Lower lobe of right lung (tissue), 2 donors: Measurements from ENCODE around the gene KLHL40. TPM values are rescaled to one million over a fixed set of nuclear protein-coding genes. Genes with fewer than 3 reads are reported as not detected.

Experiments used
- ATAC-seq, 2 donors: fragments of 200-7000 bp; cut with Tn5 transposase; one replicate each; pipeline ENCODE4 v1.9.1; 2020 to 2022; ENCODE audit warnings: mild to moderate bottlenecking in 2 of 2, moderate library complexity in 2 of 2
- DNase-seq: peaks from one replicate; pipeline ENCODE4 v3.0.0-alpha.2; 2020
- H3K27ac ChIP-seq: fragments of 200-600 bp; one replicate; pipeline ENCODE4 v1.8.0; 2022
- H3K27me3 ChIP-seq: fragments of 200-600 bp; one replicate; pipeline ENCODE4 v1.8.0; 2022; ENCODE audit warnings: low read depth
- H3K36me3 ChIP-seq: fragments of 200-600 bp; one replicate; pipeline ENCODE4 v1.8.0; 2022; ENCODE audit warnings: mild to moderate bottlenecking
- H3K4me1 ChIP-seq: fragments of 200-600 bp; one replicate; pipeline ENCODE4 v1.8.0; 2022
- H3K4me3 ChIP-seq: fragments of 200-600 bp; one replicate; pipeline ENCODE4 v1.8.0; 2022; ENCODE audit warnings: mild to moderate bottlenecking
- H3K9me3 ChIP-seq: fragments of 200-600 bp; one replicate; pipeline ENCODE4 v1.8.0; 2022
- intact Hi-C: fragments of 100-400 bp; cut with DNase I; formaldehyde crosslinking; loops from one replicate; pipeline ENCODE4 v1.11.0; 2022
- total RNA-seq: library from RNA; stranded (reverse); fragmentation: NEBNext Ultra II Directional; extraction: Animal tissue kit (Norgen Biotek cat#: 25700); gene quantifications from one replicate; pipeline ENCODE4 v1.2.1, GENCODE V29; 2021
- TF ChIP-seq, protein P1 (sequence below): fragments of 200-600 bp; IDR thresholded peaks from one replicate; pipeline ENCODE4 v1.8.0; 2022; ENCODE audit warnings: antibody characterized with exemption, mild to moderate bottlenecking
- donor health status: DM: no; HTN: yes; CAD: no; lungs with severe emphysema.

KLHL40 gene
- total RNA-seq, 1 donor from 2014 or later: not detected

DNA sequence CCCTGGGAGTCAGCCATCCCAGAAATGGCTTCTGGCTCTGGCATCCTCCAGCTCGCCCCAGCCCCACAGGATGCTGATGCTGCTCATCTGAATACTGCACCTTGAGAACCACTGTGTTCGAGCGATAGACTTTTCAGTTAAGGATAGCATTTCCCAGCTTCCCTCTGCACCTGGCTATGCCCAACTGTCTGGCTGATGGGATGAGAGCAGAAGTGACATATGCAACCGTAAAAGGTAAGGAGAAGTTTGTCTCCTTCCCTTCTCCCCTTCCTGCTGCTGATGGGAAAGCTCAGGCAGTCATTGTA lies 27.0 kb downstream of the KLHL40 start:
- DNase-seq (no peak), ATAC-seq (no peak)
- Histone ChIP-seq H3K27ac (no peak overlapping the region), H3K4me3 (no peak overlapping the region), H3K27me3 (no peaks in the 10 kb centered on the region), H3K9me3 (no peaks in the 10 kb centered on the region), H3K36me3 (no peaks in the 10 kb centered on the region), H3K4me1 (no peaks in the 10 kb centered on the region)
- intact Hi-C loops: no loop called here
- TF ChIP-seq, protein P1, sequence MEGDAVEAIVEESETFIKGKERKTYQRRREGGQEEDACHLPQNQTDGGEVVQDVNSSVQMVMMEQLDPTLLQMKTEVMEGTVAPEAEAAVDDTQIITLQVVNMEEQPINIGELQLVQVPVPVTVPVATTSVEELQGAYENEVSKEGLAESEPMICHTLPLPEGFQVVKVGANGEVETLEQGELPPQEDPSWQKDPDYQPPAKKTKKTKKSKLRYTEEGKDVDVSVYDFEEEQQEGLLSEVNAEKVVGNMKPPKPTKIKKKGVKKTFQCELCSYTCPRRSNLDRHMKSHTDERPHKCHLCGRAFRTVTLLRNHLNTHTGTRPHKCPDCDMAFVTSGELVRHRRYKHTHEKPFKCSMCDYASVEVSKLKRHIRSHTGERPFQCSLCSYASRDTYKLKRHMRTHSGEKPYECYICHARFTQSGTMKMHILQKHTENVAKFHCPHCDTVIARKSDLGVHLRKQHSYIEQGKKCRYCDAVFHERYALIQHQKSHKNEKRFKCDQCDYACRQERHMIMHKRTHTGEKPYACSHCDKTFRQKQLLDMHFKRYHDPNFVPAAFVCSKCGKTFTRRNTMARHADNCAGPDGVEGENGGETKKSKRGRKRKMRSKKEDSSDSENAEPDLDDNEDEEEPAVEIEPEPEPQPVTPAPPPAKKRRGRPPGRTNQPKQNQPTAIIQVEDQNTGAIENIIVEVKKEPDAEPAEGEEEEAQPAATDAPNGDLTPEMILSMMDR: no peak

DNA sequence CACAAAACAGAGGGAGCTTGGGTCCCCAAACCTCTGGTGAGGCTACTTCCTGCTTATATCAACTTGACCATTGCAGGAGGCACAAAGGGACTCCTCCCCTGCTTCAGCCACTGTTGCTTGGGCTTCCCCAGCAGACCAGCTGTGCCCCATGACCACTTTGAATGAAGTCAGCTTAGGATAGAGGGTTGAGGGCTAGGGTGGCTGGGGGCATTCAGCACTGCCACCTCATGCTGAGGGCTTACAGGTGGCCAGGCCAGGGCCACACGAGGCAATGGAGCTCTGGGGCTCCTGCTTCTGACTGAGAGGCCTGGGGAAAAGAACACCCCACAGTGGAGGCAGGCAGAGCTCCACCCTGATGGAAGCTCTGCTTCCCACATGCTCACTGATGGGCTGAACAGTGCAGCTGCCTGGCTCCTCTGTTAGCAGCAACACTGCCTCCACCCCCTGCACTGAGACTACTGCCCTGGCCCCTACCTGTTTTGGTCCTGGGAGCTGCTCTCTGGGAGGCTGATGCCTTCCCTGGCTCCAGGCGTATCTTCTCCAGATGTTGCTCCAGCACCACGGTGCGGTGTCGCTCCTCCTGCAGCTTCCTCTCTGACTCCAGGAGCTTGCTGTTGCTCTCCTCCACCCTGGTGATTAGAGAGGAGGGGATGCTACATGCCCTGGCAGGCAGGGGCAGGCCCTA lies 27.5 kb downstream of the KLHL40 start:
- TF ChIP-seq, protein P1: no peak
- Histone ChIP-seq H3K4me1 (no peaks in the 10 kb centered on the region), H3K9me3 (no peaks in the 10 kb centered on the region), H3K27me3 (no peaks in the 10 kb centered on the region), H3K27ac (no peak overlapping the region), H3K4me3 (no peak overlapping the region), H3K36me3 (no peaks in the 10 kb centered on the region)
- intact Hi-C loops: no loop called here
- DNase-seq: no peak
- ATAC-seq: no peak

DNA sequence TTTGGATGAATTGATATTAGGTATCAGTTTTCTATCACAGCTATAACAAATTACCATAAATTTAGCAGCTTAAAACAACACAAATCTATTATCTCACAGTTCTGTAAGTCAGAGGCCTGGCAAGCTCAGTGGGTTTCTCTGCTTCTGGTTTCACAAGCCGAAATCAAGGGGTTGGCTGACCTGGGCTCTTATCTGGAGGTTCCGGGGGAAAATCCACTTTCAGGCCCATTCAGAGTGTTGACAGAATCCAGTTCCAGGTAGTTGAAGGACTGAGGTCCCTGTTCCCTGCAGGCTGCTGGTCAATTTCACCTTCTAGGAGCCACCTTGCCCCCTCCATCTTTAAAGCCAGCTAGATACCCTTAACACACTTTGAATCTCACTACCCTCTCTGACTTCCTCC lies 28.4 kb downstream of the KLHL40 start:
- intact Hi-C loops: no loop called here
- no peak overlapping the region for H3K27ac ChIP-seq
- DNase-seq (no peak), ATAC-seq (peak in 1 of 2 donors; percentile 54)
- H3K36me3 ChIP-seq: no peaks in the 10 kb centered on the region
- H3K27me3 ChIP-seq: no peaks in the 10 kb centered on the region
- no peaks in the 10 kb centered on the region for H3K9me3 ChIP-seq
- TF ChIP-seq, protein P1: no peak
- H3K4me1 ChIP-seq: no peaks in the 10 kb centered on the region
- no peak overlapping the region for H3K4me3 ChIP-seq

DNA sequence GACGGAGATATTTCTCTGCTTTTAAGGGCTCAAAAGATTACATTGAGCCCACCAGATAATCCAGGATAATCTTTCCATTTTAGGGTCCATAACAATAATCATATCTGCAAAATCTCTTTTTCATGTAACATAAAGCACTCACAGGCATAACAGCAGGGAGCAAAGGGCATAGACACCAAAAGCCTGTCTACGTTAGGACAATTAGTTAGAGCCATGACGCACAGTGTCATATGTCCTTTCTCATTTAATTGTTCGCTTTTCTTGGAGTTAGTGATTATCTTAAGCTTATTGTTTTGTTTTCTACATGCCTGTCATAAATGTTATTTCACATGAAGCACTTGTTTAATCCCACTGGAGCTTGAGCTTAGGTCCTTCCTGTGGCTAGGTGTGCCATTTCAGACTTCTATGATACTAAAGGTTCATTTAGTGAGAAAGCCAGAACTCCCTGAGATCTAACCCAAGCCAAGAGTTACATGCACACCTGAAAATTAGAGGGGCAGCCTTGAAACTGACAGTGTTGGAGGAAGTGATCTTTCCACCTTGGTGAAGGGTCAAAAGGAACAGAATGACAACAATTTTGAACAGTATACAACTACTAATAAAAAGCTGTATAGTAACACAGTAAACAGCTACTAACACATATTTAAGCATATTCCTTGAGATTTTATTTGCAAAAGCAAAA lies 29.0 kb downstream of the KLHL40 start:
- intact Hi-C loops: no loop called here
- no peaks in the 10 kb centered on the region for H3K36me3 ChIP-seq
- H3K9me3 ChIP-seq: no peaks in the 10 kb centered on the region
- no peak overlapping the region for H3K4me3 ChIP-seq
- H3K27me3 ChIP-seq: no peaks in the 10 kb centered on the region
- H3K27ac ChIP-seq: no peak overlapping the region
- no peak for DNase-seq
- no peak for ATAC-seq
- no peaks in the 10 kb centered on the region for H3K4me1 ChIP-seq
- TF ChIP-seq, protein P1: no peak

DNA sequence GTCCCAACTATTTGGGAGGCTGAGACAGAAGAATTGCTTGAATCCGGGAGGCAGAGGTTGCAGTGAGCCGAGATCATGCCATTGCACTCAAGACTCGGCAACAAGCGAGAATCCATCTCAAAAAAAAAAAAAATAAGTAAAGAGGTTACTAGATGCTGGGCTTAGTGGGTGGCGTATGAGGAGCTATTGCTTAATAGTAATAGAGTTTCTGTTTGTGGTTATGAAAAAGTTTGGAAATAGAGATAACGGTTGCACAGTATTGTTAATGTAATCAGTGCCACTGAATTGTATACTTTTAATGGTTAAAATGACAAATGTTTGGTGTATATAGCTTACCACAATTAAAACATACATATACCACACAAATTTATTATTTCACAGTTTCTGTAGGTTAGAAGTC lies 32.0 kb downstream of the KLHL40 start:
- Histone ChIP-seq H3K4me3 (no peak overlapping the region), H3K27ac (no peak overlapping the region), H3K4me1 (no peaks in the 10 kb centered on the region), H3K9me3 (no peaks in the 10 kb centered on the region), H3K36me3 (no peaks in the 10 kb centered on the region), H3K27me3 (no peaks in the 10 kb centered on the region)
- TF ChIP-seq, protein P1: no peak
- DNase-seq: no peak
- intact Hi-C loops: no loop called here
- no peak for ATAC-seq
